Endothelial cell of umbilical vein (primary cell): Measurements from ENCODE around the gene ZNF516.

Source experiments
- EZH2 ChIP-seq: IDR thresholded peaks from 2 replicates; pipeline ENCODE4 v1.6.1; 2012; ENCODE audit warnings: borderline replicate concordance, low read depth, mild to moderate bottlenecking, moderate library complexity, low read length, inconsistent platforms; ENCODE audit not compliant: severe bottlenecking
- FOS ChIP-seq: IDR thresholded peaks from 2 replicates; pipeline ENCODE4 v1.6.1; 2011; ENCODE audit warnings: mild to moderate bottlenecking, low read length, moderate library complexity, borderline replicate concordance; ENCODE audit not compliant: insufficient read depth
- MAX ChIP-seq: IDR thresholded peaks from 2 replicates; pipeline ENCODE4 v1.6.1; 2011; ENCODE audit not compliant: insufficient read depth, insufficient read length
- MYC ChIP-seq: IDR thresholded peaks from one replicate; pipeline ENCODE4 v1.6.1; 2011; ENCODE audit warnings: mild to moderate bottlenecking, low read depth, low read length
- POLR2A ChIP-seq: IDR thresholded peaks from 2 replicates; pipeline ENCODE4 v1.6.1; 2012; ENCODE audit warnings: low read depth, mild to moderate bottlenecking, control low read depth, low read length
- POLR2AphosphoS5 ChIP-seq: IDR thresholded peaks from 2 replicates; pipeline ENCODE4 v1.6.1; 2012; ENCODE audit warnings: low read depth, mild to moderate bottlenecking, control low read depth, low read length, moderate library complexity; ENCODE audit not compliant: insufficient read depth
- TF ChIP-seq, protein P1 (sequence below), 2 donors: IDR thresholded peaks; 1 replicate in 1 of 2; 2 replicates in 1 of 2; pipeline ENCODE4 v1.5.1; 2011; ENCODE audit warnings: low read length in 2 of 2, mild to moderate bottlenecking in 2 of 2, moderate library complexity in 2 of 2, control low read depth in 1 of 2, inconsistent platforms in 1 of 2, low read depth in 1 of 2; ENCODE audit not compliant: insufficient read depth in 1 of 2; ENCODE audit errors: extremely low read depth in 1 of 2

DNA sequence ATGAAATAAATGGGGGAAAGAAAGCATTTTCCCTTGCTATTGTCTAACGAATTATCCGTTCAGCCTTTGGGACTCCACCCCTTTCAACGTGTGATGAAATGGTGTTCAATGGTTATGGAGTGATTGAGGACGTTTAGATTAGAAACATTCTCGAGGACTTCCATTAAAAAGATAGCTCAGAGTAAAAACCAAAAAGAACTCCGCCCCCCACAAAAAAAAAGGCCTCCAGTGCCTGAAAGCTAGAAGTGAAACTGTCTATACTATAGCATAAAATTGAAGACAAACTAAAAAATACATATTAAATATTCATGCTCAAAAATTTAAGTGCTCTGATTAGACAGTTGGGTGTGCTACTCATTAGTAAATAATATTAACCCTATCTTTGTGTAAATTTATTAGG lies 3.0 kb upstream of the ZNF516 start:
- TF ChIP-seq POLR2AphosphoS5 = no peak
- no peak for TF ChIP-seq EZH2
- TF ChIP-seq, protein P1, sequence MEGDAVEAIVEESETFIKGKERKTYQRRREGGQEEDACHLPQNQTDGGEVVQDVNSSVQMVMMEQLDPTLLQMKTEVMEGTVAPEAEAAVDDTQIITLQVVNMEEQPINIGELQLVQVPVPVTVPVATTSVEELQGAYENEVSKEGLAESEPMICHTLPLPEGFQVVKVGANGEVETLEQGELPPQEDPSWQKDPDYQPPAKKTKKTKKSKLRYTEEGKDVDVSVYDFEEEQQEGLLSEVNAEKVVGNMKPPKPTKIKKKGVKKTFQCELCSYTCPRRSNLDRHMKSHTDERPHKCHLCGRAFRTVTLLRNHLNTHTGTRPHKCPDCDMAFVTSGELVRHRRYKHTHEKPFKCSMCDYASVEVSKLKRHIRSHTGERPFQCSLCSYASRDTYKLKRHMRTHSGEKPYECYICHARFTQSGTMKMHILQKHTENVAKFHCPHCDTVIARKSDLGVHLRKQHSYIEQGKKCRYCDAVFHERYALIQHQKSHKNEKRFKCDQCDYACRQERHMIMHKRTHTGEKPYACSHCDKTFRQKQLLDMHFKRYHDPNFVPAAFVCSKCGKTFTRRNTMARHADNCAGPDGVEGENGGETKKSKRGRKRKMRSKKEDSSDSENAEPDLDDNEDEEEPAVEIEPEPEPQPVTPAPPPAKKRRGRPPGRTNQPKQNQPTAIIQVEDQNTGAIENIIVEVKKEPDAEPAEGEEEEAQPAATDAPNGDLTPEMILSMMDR (IDR thresholded peaks at IDR 0.05; ENCODE audit: extremely low read depth in 1 of 2, insufficient read depth in 1 of 2, low read depth in 1 of 2, low read length in 2 of 2) = no peak
- no peak for TF ChIP-seq POLR2A
- TF ChIP-seq MYC = no peak
- TF ChIP-seq FOS = no peak
- no peak for TF ChIP-seq MAX
